HG02884 (cell line): ENCODE measurements around the gene LRP6.

Source experiments
- ATAC-seq: cut with Tn5 transposase; IDR thresholded peaks from one replicate; pipeline ENCODE4 v1.9.1; 2021; ENCODE audit warnings: mild to moderate bottlenecking, moderate library complexity; ENCODE audit not compliant: unreplicated experiment

The LRP6 gene

DNA sequence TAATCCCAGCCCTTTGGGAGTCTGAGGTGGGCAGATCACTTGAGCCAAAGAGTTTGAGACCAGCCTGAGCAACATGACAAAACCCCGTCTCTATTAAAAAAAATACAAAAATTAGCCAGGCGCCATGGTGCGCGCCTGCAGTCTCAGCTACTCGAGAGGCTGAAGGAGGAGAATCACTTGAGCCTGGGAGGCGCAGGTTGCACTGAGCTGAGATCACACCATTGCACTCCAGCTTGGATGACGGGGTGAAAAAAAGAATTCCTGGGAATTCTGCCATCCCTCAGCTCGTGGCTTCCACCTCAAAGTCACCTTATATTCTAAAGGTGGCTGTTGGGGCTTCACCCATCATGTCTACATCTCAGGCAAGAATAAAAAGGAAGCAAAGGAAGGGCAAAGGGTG, 183.2 kb downstream of the LRP6 start:
- ATAC-seq: no peak

DNA sequence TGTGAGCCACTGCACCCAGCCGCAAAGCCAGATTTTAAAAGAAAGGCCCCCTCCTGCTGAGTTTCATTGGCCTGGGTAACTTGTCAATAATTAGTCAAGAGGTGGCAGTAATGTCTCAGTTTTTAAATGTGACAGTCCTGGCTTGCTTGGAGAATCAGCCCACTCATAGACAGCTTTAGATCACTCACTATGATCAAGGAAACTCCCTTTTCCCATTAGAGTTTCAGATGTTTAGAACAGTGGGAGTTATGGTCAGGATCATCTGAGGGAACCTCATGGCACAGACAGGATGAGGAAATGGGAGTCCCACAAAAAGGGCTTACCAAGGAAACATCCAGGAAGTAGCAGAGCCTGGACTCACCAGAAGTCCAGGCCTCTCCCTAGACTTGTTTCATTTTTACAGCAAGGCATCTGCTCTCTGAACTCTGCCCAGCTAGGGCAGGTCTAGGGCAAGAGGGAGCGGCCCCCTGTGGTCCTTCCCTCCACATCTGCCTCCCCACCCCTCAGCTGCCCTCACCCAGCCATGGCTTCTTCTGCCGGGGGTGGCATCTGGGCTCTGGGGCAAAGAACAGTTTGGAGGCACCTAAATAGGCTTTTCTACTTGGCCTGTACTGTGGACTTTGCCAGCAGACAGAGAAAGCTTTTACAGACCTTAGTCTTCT, 184.9 kb downstream of the LRP6 start:
- no peak for ATAC-seq

DNA sequence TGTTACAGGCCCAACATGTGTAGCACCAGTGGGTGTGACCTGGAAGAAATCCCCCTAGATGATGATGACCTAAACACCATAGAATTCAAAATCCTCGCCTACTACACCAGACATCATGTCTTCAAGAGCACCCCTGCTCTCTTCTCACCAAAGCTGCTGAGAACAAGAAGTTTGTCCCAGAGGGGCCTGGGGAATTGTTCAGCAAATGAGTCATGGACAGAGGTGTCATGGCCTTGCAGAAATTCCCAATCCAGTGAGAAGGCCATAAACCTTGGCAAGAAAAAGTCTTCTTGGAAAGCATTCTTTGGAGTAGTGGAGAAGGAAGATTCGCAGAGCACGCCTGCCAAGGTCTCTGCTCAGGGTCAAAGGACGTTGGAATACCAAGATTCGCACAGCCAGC, 187.6 kb downstream of the LRP6 start:
- ATAC-seq: no peak

DNA sequence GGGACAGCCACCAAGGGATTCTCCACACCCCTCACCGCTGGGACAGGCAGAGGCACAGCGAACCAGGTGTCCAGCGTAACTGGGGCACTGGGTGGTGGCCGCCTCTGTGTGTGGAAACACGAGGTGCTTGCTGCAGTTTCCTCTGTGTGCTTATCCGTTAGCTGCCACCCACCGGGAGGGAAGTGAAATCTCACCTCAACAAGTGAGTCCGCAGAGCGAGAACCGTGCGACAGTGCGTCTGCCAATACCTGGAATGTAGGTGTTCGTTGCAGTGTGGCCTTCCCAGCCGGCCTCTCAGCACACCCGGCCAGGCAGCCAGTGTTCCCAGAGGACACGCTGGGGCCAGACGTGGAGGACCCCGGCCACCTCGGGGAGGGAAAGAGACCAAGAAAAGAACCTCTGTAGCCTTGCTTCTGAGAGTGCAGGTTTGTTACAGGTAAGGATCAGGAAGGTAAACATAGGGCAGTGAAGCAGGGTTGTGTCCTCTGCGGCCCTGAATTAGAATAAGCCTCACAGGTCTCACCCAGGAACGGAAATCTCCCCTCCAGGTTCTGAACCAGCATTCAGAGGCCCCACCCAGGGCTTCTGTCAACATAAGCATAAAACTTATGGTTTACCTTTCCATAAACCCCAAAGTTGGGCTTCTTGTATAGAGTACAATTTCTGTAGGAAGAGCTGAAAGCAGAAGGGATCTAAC, 194.6 kb downstream of the LRP6 start:
- ATAC-seq: peak; percentile 67

DNA sequence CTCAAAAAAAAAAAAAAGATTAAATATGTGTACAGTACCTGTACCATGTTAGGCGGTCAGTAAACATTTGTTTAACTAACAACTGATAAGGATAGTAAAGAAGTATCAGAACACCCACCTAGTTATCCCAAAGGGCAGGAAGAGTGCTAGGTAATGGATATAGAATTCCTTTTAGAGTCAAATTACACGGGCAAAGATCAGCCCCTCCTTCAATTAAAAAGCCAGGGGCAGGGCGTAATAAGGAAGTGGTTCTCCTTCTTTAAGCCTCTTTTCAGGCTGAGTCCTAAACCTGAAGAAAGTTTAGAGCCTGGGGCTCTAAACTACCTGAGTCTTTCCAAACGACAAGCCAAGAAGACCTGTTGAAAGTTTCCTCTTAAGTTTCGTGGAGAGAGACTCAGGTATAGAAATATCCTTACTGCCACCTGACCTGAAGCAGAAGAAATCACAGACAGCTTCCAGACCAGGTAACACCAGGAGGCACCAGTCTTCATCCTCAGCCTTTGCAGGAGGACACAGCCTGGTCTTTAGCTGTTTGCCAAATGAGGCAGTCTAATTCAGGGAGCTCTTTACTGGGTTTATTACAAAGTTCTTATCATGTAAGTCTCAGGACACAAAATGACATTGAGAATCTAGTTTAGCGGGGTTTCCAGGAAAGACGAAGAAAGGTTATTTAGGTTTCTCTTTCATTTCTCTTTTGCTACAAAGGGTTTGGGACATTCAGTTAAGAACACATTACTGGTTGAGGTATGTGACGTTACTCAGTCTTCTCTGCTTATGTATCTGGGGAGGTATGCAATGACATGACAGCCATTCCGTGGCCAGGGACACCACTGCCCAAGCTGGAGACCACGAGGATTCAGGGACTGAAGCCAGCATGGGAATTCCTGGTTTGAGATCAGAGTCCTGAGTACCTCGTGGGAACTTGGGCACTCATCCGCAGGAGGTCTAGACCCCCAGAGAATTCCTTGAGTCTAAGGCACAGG, 195.9 kb downstream of the LRP6 start, which contains the start of gene BCL2L14:
TSS of gene BCL2L14 (plus strand) at position 266 of the 983 bp plus-strand sequence. CDS start 8,367 bp downstream, outside the sequence.
- ATAC-seq: peak; percentile 59

DNA sequence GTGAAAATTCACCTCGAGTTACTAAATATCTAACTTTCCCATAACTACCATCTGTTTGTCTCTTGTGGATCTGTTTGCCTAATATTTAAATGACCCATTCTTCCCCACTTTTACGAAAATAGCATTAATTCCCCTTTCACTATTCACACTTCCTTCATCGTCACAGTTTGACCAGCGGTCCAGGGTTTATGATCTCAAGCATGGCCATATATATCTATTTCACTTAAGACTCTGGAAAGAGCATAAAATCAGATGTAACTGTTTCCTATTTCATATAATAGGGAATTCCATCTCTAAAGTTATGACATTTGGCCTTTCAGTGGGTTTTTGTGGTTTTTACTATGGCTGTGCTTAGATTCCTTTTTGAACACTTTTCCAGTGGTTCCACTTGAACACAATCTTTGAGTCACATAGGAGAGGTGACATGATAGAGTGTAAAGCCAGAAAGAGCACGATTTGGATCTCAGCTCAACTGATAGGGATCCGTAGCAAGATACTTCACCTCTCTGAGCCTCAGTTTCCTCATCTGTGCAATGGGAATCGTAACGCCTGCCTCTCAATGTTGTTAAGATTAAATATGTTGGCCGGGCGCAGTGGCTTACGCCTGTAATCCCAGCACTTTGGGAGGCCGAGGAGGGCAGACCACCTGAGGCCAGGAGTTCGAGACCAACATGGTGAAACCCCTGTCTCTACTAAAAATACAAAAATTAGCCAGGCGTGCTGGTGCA, 196.9 kb downstream of the LRP6 start:
- no peak for ATAC-seq

DNA sequence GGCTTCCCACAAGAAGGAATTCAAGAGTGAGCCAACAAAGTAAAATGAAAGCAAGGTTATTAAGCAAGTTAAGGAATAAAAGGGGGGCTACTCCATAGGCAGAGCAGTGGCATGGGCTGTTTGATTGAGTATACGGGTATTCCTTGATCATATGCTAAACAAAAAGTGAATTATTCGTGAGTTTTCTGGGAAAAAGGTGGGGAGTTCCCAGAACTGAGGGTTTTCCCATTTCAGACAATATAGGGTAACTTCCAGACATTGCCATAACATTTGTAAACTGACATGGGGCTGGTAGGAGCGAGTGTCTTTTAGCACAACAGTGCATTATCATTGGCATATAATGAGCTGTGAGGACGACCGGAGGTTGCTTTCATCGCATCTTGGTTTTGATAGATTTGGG, 198.1 kb downstream of the LRP6 start:
- ATAC-seq: no peak
